ENCODE measurements around the gene SLC44A5. TPM values are rescaled to one million over a fixed set of nuclear protein-coding genes. Genes with fewer than 3 reads are reported as not detected.
"Not testable (repeated sequence)": the region's sequence is repeated elsewhere in the genome, so short reads cannot be mapped to it uniquely, and the experiment has no call there.

Gene SLC44A5
- total and polyA plus RNA-seq, 4 donors, result 13.1 to 37.7 (median 32.8) TPM

- no peak for DNase-seq (ENCODE audit: low read depth in 4 of 6, low spot score in 6 of 6)
- no peaks in the 10 kb centered on the region for H3K27me3 ChIP-seq (ENCODE audit: control insufficient read depth, insufficient read depth, low read length)
- H3K4me1 ChIP-seq (ENCODE audit: control insufficient read depth, insufficient read depth, low read length), result no peaks in the 10 kb centered on the region
- WGBS (ENCODE audit: insufficient coverage), result no CpG with 5 or more reads among the region's 1 CpG
- no peaks in the 10 kb centered on the region for H3K36me3 ChIP-seq (ENCODE audit: control insufficient read depth, insufficient read depth, low read length)
- H3K27ac ChIP-seq (ENCODE audit: low read depth, low read length), result no peak overlapping the region
- H3K9me3 ChIP-seq (ENCODE audit: control insufficient read depth, insufficient read depth, low read length), result peaks cover 2% of the 10 kb centered on the region
- no peak overlapping the region for H3K4me3 ChIP-seq (ENCODE audit: low read depth, low read length)
Measured at GRCh38 chr1:75366595-75366994, 244.3 kb downstream of the SLC44A5 start.

- WGBS (ENCODE audit: insufficient coverage), result no CpG with 5 or more reads among the region's 2 CpGs
- no peaks in the 10 kb centered on the region for H3K4me1 ChIP-seq (ENCODE audit: control insufficient read depth, insufficient read depth, low read length)
- H3K27me3 ChIP-seq (ENCODE audit: control insufficient read depth, insufficient read depth, low read length), result no peaks in the 10 kb centered on the region
- no peak overlapping the region for H3K4me3 ChIP-seq (ENCODE audit: low read depth, low read length)
- DNase-seq (ENCODE audit: low read depth in 4 of 6, low spot score in 6 of 6), result no peak
- H3K27ac ChIP-seq (ENCODE audit: low read depth, low read length), result no peak overlapping the region
- H3K36me3 ChIP-seq (ENCODE audit: control insufficient read depth, insufficient read depth, low read length), result no peaks in the 10 kb centered on the region
- no peaks in the 10 kb centered on the region for H3K9me3 ChIP-seq (ENCODE audit: control insufficient read depth, insufficient read depth, low read length)
Measured at GRCh38 chr1:75361260-75361659, 249.7 kb downstream of the SLC44A5 start.

DNA sequence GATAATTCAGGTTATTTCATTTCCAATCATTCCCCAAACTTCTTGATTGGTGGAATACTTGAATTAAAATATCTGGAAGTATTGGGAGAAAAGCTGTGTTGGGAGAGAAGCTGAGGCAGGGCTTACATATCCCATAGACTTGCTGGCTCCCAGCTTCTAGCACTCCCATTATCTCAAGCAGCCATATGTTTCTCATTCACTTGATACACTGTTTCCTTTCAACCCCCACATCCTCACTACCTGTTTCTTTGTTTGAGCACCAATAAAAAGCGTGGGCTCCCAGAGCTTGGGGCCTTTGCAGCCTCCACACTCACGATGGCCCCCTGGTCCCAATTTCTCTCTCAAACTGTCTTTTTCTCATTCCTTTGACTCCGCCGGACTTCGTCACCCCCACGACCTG is 256.6 kb downstream of the SLC44A5 start:
- not testable (repeated sequence) for H3K9me3 ChIP-seq (ENCODE audit: control insufficient read depth, insufficient read depth, low read length); DNase-seq (ENCODE audit: low read depth in 4 of 6, low spot score in 6 of 6); H3K27ac ChIP-seq (ENCODE audit: low read depth, low read length); H3K36me3 ChIP-seq (ENCODE audit: control insufficient read depth, insufficient read depth, low read length); H3K4me1 ChIP-seq (ENCODE audit: control insufficient read depth, insufficient read depth, low read length); H3K4me3 ChIP-seq (ENCODE audit: low read depth, low read length); H3K27me3 ChIP-seq (ENCODE audit: control insufficient read depth, insufficient read depth, low read length)
- 88% methylated on average over 6 of the region's 6 CpGs for WGBS (ENCODE audit: insufficient coverage)

DNA sequence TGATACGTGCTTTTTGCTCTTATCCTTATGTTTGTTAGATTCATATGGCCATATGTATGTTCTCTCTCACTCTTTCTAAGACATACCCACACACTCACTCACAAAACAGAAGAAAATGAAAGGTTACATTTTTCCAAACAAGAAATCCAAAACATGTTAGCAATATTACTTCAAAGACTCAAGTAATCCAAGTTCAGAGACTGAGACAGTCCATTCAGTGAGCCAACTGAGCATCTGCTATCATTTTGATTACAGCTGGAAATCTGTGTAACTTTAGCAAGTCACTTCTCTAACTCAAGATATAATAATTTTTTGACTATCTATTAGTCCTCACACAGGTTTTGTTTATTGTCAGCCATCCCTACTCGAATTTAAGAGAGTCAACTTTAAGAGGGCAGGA is 257.9 kb downstream of the SLC44A5 start:
- H3K27ac ChIP-seq (ENCODE audit: low read depth, low read length), result no peak overlapping the region
- no peaks in the 10 kb centered on the region for H3K36me3 ChIP-seq (ENCODE audit: control insufficient read depth, insufficient read depth, low read length)
- peak in 1 of 6 donors; percentile 25 for DNase-seq (ENCODE audit: low read depth in 4 of 6, low spot score in 6 of 6)
- H3K27me3 ChIP-seq (ENCODE audit: control insufficient read depth, insufficient read depth, low read length), result no peaks in the 10 kb centered on the region
- no peak overlapping the region for H3K4me3 ChIP-seq (ENCODE audit: low read depth, low read length)
- no peaks in the 10 kb centered on the region for H3K9me3 ChIP-seq (ENCODE audit: control insufficient read depth, insufficient read depth, low read length)
- WGBS (ENCODE audit: insufficient coverage), result no CpG with 5 or more reads among the region's 2 CpGs
- no peaks in the 10 kb centered on the region for H3K4me1 ChIP-seq (ENCODE audit: control insufficient read depth, insufficient read depth, low read length)

GRCh38 chr1:75345538-75346292 is 265.2 kb downstream of the SLC44A5 start:
- Histone ChIP-seq H3K27me3 (ENCODE audit: control insufficient read depth, insufficient read depth, low read length) (no peaks in the 10 kb centered on the region), H3K27ac (ENCODE audit: low read depth, low read length) (no peak overlapping the region), H3K36me3 (ENCODE audit: control insufficient read depth, insufficient read depth, low read length) (no peaks in the 10 kb centered on the region), H3K4me1 (ENCODE audit: control insufficient read depth, insufficient read depth, low read length) (no peaks in the 10 kb centered on the region), H3K9me3 (ENCODE audit: control insufficient read depth, insufficient read depth, low read length) (no peaks in the 10 kb centered on the region), H3K4me3 (ENCODE audit: low read depth, low read length) (no peak overlapping the region)
- no peak for DNase-seq (ENCODE audit: low read depth in 4 of 6, low spot score in 6 of 6)
- no CpG with 5 or more reads among the region's 2 CpGs for whole genome bisulfite sequencing (ENCODE audit: insufficient coverage)

DNA sequence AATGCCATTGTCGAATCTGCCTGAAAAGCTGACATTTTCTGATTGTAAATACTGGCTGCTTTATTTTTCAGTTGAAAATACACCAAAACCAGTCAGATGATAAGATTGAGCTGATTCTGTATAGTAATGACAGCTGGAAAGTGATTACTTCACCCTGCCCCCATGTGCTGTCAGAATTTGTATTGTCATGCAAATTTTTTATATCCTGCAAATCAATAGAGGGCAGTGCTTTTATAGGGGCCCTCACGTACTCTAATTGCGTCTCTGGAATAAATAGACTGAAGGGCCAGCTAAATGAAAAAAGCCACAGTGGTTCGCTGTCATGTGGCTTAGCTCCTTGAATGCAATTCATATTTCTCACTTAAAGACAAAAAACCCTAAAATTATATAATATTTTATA is 268.1 kb downstream of the SLC44A5 start:
- no peaks in the 10 kb centered on the region for H3K27me3 ChIP-seq (ENCODE audit: control insufficient read depth, insufficient read depth, low read length)
- DNase-seq (ENCODE audit: low read depth in 4 of 6, low spot score in 6 of 6), result peak in 2 of 6 donors; percentile 25 to 50
- peaks cover 3% of the 10 kb centered on the region for H3K4me1 ChIP-seq (ENCODE audit: control insufficient read depth, insufficient read depth, low read length)
- WGBS (ENCODE audit: insufficient coverage), result 33% methylated on average over 1 of the region's 4 CpGs
- H3K27ac ChIP-seq (ENCODE audit: low read depth, low read length), result no peak overlapping the region
- no peak overlapping the region for H3K4me3 ChIP-seq (ENCODE audit: low read depth, low read length)
- no peaks in the 10 kb centered on the region for H3K36me3 ChIP-seq (ENCODE audit: control insufficient read depth, insufficient read depth, low read length)
- no peaks in the 10 kb centered on the region for H3K9me3 ChIP-seq (ENCODE audit: control insufficient read depth, insufficient read depth, low read length)

- no peaks in the 10 kb centered on the region for H3K9me3 ChIP-seq (ENCODE audit: control insufficient read depth, insufficient read depth, low read length)
- 100% methylated on average over 3 of the region's 3 CpGs for WGBS (ENCODE audit: insufficient coverage)
- H3K27ac ChIP-seq (ENCODE audit: low read depth, low read length), result no peak overlapping the region
- peaks cover 3% of the 10 kb centered on the region for H3K4me1 ChIP-seq (ENCODE audit: control insufficient read depth, insufficient read depth, low read length)
- no peaks in the 10 kb centered on the region for H3K27me3 ChIP-seq (ENCODE audit: control insufficient read depth, insufficient read depth, low read length)
- no peak overlapping the region for H3K4me3 ChIP-seq (ENCODE audit: low read depth, low read length)
- DNase-seq (ENCODE audit: low read depth in 4 of 6, low spot score in 6 of 6), result no peak
- H3K36me3 ChIP-seq (ENCODE audit: control insufficient read depth, insufficient read depth, low read length), result no peaks in the 10 kb centered on the region
Measured at GRCh38 chr1:75341537-75341936, 269.4 kb downstream of the SLC44A5 start.

DNA sequence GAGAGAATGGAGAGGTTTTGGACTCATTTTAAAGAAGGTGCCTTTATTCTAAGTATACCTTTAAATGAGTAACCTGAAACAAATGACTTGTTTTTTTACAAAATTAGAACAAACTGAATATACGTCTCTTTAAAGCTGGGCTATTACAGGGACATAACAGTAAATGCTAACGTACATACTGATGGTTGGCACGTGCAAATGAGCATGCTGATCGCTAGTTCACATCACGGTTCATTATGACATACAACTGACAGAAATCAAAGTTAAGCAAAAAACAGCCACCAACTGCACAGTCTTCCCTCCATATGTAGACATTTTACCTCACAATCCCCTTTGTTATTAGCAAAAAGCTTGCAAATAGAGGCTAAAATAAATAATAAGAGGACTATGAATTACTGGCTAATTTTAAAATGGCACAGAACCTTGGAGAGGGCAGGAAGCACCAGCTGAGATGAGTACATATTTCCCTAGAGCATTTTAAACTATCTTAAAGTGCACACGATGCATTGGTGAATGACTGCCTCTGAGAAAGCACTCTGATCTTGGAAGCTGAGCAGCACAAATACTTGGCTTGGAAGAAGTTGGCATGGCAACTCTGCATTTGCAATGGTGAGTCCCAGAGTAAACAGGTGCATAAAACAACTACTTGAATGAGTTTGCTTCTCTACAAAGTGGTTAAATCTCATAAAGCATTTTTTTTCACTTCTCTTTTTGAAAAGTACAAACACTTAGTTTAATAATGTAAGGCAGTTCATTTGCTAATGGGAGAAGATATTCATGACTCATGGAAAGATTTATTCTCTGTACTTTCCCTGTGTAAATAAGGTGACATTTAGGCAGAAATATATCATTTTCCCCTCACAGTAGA is 272.1 kb downstream of the SLC44A5 start:
- Histone ChIP-seq H3K9me3 (ENCODE audit: control insufficient read depth, insufficient read depth, low read length) (no peaks in the 10 kb centered on the region), H3K4me3 (ENCODE audit: low read depth, low read length) (no peak overlapping the region), H3K27ac (ENCODE audit: low read depth, low read length) (no peak overlapping the region), H3K27me3 (ENCODE audit: control insufficient read depth, insufficient read depth, low read length) (no peaks in the 10 kb centered on the region), H3K4me1 (ENCODE audit: control insufficient read depth, insufficient read depth, low read length) (peaks cover 3% of the 10 kb centered on the region), H3K36me3 (ENCODE audit: control insufficient read depth, insufficient read depth, low read length) (no peaks in the 10 kb centered on the region)
- DNase-seq (ENCODE audit: low read depth in 4 of 6, low spot score in 6 of 6), result peak; percentile 46 to 90 (median 62)
- 32% methylated on average over 5 of the region's 6 CpGs for WGBS (ENCODE audit: insufficient coverage)

DNA sequence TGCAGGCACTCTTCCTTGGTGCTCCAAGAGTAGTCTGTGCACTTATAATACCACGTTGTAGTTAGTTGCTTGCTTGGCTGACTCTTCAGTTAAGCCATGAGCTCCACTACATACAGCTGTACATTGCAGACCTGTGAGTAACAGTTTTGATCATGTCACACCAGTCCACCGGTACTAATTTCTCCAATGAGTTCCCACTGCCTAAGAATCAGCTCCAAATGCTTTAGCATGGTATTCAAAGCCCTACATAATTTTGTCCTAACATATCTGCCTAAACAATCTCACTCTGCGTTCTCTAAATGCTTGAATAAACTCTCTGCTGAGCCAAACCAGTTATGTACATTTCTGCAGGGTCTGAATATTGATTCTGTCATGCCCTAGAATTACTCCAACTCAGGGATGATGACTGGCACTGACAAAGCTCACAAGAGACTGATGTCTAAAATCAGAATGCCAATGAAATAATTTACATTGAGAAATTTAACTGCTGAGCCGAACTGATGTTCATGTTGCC is 276.0 kb downstream of the SLC44A5 start:
- Histone ChIP-seq H3K27ac (ENCODE audit: low read depth, low read length) (no peak overlapping the region), H3K27me3 (ENCODE audit: control insufficient read depth, insufficient read depth, low read length) (no peaks in the 10 kb centered on the region), H3K4me1 (ENCODE audit: control insufficient read depth, insufficient read depth, low read length) (peaks cover 3% of the 10 kb centered on the region), H3K4me3 (ENCODE audit: low read depth, low read length) (no peak overlapping the region), H3K9me3 (ENCODE audit: control insufficient read depth, insufficient read depth, low read length) (no peaks in the 10 kb centered on the region), H3K36me3 (ENCODE audit: control insufficient read depth, insufficient read depth, low read length) (no peaks in the 10 kb centered on the region)
- 82% methylated on average over 3 of the region's 4 CpGs for WGBS (ENCODE audit: insufficient coverage)
- DNase-seq (ENCODE audit: low read depth in 4 of 6, low spot score in 6 of 6), result no peak
